ENCODE data around the gene SAMD3. TPM values are rescaled to one million over a fixed set of nuclear protein-coding genes. Genes with fewer than 3 reads are reported as not detected.

Gene SAMD3
- total and polyA plus RNA-seq, 2 donors (not counting 3 experiments of a cell fraction or from before 2014, with no cell fraction given): not detected

GRCh38 chr6:130244728-130245127 is 22.0 kb upstream of the SAMD3 start:
- Histone ChIP-seq H3K27ac (ENCODE audit: insufficient read depth, low read depth, low read length) (no peak overlapping the region), H3K36me3 (ENCODE audit: control insufficient read depth in 2 of 2, extremely low read depth in 1 of 2, insufficient read depth in 2 of 2, low read length in 2 of 2) (no peaks in the 10 kb centered on the region), H3K4me3 (replicated peaks in 1 of 3; ENCODE audit: insufficient read depth in 1 of 3, low read depth in 1 of 3, low read length in 3 of 3) (no peak overlapping the region), H3K79me2 (ENCODE audit: control insufficient read depth, insufficient read depth, low read length) (no peaks in the 10 kb centered on the region), H3K9ac (replicated peaks; ENCODE audit: extremely low read depth, insufficient read depth, low read length) (no peak overlapping the region), H2AFZ (ENCODE audit: low read depth, low read length) (no peak overlapping the region), H4K20me1 (replicated peaks; ENCODE audit: control insufficient read depth, extremely low read depth, insufficient read depth, low read length) (no peaks in the 10 kb centered on the region), H3K9me3 (replicated peaks; ENCODE audit: control insufficient read depth, insufficient read depth, low read length) (no peaks in the 10 kb centered on the region), H3K4me1 (ENCODE audit: control insufficient read depth, extremely low read depth, insufficient read depth, low read length) (no peaks in the 10 kb centered on the region), H3K9me1 (replicated peaks; ENCODE audit: control insufficient read depth, extremely low read depth, insufficient read depth, low read length) (no peaks in the 10 kb centered on the region), H3K27me3 (ENCODE audit: control insufficient read depth in 2 of 2, insufficient read depth in 2 of 2, low read length in 2 of 2) (peaks cover 2 to 9% of the 10 kb centered on the region in 2 experiments), H3K4me2 (ENCODE audit: insufficient read depth, low read length) (no peak overlapping the region)
- FAIRE-seq (no peak), DNase-seq (ENCODE audit: low read depth, low spot score) (no peak)
- dilution Hi-C loops (cut with MboI; ENCODE audit: extremely low pct_ligation_motif_present, low sequenced_read_pairs) (no loop called here), intact Hi-C loops (cut with micrococcal nuclease) (no loop called here)
- BruUV-seq (replicated peaks): no TSS peak
- POLR2A ChIA-PET: no interaction called here
- TF ChIP-seq MAX (IDR thresholded peaks at IDR 0.05; ENCODE audit: insufficient read depth, insufficient read length): no peak
- TF ChIP-seq POLR2AphosphoS5 (IDR thresholded peaks at IDR 0.05; ENCODE audit: insufficient read depth, low read depth, low read length): no peak
- TF ChIP-seq POLR2A (IDR thresholded peaks at IDR 0.05; ENCODE audit: low read depth, low read length): no peak
- no peak for TF ChIP-seq CTCF (IDR thresholded peaks at IDR 0.05; ENCODE audit: extremely low read depth in 1 of 2, insufficient read depth in 1 of 2, low read depth in 1 of 2, low read length in 2 of 2)
- no peak for TF ChIP-seq FOS (IDR thresholded peaks at IDR 0.05; ENCODE audit: borderline replicate concordance, insufficient read depth, low read length)
- no peak for TF ChIP-seq MYC (IDR thresholded peaks at IDR 0.05; ENCODE audit: low read depth, low read length)
- no peak for TF ChIP-seq GATA2 (IDR thresholded peaks at IDR 0.05; ENCODE audit: insufficient read depth, insufficient read length, low read depth, low read length)
- no peak for TF ChIP-seq EZH2 (IDR thresholded peaks at IDR 0.05; ENCODE audit: borderline replicate concordance, low read depth, low read length, severe bottlenecking)
- TF ChIP-seq JUN (IDR thresholded peaks at IDR 0.05; ENCODE audit: borderline replicate concordance, insufficient read depth, insufficient read length, low read depth): no peak
- CTCF ChIA-PET: interaction anchor here (1.0 kb wide), 1 partner anchor 14 kb away, joined by 3 read pairs; no protein-coding TSS in a partner anchor

All from endothelial cell of umbilical vein (primary cell).